ENCODE data around the gene OGT.

- TF ChIP-seq, protein P1, sequence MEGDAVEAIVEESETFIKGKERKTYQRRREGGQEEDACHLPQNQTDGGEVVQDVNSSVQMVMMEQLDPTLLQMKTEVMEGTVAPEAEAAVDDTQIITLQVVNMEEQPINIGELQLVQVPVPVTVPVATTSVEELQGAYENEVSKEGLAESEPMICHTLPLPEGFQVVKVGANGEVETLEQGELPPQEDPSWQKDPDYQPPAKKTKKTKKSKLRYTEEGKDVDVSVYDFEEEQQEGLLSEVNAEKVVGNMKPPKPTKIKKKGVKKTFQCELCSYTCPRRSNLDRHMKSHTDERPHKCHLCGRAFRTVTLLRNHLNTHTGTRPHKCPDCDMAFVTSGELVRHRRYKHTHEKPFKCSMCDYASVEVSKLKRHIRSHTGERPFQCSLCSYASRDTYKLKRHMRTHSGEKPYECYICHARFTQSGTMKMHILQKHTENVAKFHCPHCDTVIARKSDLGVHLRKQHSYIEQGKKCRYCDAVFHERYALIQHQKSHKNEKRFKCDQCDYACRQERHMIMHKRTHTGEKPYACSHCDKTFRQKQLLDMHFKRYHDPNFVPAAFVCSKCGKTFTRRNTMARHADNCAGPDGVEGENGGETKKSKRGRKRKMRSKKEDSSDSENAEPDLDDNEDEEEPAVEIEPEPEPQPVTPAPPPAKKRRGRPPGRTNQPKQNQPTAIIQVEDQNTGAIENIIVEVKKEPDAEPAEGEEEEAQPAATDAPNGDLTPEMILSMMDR (IDR thresholded peaks at IDR 0.05) = no peak
- no peak for TF ChIP-seq POLR2A (IDR thresholded peaks at IDR 0.05)
Observed at GRCh38 chrX:71604796-71605568, 72.1 kb downstream of the OGT start.
